Measurements from ENCODE around the gene ZDHHC13.

GRCh38 chr11:19080579-19080993 lies 36.4 kb upstream of the ZDHHC13 start:
- no peak for TF ChIP-seq POLR2A (IDR thresholded peaks at IDR 0.05)
- TF ChIP-seq CTCF (IDR thresholded peaks at IDR 0.05), result no peak

Measured in adrenal gland (tissue), 5 donors.